Measurements from ENCODE around the gene GSE1. TPM values are rescaled to one million over a fixed set of nuclear protein-coding genes. Genes with fewer than 3 reads are reported as not detected.
A peak's percentile ranks its signal among the peaks of the same experiment; 100 is the strongest.

The GSE1 gene
- 10 to 100 TPM; 54.5 to 89.1 (median 68.1) TPM for polyA plus RNA-seq (ENCODE audit: insufficient read length in 4 of 4)

DNA sequence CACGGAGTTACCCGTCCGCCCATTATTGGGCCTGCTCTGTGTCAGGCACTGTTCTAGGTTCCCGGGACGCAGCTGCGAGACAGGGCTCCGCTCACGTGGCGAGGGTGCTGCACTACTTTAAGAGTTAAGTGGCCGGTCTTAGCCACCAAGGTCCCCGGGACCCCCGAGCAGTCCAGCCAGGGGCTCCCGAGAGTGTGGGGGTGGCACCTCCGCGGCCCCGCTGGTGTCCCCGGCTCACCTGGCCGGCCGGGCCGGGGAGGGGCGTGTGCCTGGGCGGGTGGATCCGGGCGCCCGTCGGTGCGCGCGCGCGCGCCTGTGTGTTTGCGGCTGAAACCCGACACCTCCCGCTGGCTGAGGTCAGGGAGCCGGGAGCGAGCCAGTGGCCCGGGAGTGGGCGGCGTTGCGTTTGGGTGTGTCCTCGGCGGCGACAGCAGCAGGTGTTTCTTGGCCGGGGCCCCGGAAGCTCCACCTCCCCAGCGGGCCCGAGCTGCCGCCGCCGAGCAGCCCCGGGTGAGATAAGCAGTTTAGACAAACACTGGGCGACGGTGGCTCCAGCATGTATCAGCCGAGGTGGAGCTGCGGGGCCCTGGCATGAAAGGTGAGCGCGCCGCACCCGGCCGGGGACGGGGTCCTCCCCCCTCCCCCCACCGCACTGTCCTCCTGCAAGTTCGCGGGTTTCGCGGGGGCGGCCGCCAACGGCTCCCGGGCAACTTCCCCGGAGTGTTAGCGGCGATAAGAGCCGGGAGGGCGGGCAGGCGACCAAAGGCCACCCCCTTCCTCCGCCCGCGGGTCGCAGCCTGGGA lies at the start of gene GSE1:
GSE1 (plus strand) TSS at position 522 of the 803 bp plus-strand sequence; CDS start at position 592, 70 bp downstream.
- DNase-seq (ENCODE audit: low read depth in 4 of 4, low spot score in 2 of 4) = peak in 1 of 4 donors; percentile 84

DNA sequence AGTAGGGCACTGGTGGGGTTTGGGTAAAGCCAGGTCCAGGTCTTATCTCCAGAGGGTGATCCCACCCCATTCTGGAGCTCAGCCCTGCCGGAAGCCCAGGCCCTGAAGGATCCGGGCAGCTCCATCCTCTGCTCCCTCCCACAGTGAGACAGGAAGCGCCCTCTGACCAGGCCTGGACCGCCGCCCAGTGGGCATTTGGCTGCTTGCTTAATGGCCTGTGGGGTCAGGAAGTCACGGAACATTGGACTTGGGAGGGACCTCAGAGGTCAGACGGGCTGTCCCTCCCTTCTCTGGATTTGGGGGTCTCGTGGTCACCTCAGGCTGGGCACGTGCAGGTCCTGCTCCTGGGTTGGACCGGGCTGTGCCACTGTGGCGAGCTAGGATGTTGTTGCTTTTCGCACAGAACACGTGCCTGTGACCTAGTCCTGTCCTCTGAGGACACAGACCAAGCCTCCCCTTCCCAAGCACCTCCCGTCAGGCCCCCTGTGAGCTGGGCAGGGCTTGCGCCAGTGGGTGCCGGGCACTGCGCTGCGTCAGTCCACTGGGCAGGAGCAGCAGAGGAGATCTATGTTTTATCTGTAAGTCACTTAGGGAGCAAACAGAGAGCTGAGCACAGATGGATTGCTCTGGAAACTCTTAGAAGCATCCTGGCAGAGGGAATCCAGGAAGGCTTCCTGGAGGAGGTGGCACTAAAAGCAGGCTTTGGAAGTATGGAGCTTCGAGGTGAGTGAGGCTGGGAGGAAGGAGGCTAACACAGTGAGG lies 49.4 kb upstream of the GSE1 start:
- no peak for DNase-seq (ENCODE audit: low read depth in 4 of 4, low spot score in 2 of 4)

DNA sequence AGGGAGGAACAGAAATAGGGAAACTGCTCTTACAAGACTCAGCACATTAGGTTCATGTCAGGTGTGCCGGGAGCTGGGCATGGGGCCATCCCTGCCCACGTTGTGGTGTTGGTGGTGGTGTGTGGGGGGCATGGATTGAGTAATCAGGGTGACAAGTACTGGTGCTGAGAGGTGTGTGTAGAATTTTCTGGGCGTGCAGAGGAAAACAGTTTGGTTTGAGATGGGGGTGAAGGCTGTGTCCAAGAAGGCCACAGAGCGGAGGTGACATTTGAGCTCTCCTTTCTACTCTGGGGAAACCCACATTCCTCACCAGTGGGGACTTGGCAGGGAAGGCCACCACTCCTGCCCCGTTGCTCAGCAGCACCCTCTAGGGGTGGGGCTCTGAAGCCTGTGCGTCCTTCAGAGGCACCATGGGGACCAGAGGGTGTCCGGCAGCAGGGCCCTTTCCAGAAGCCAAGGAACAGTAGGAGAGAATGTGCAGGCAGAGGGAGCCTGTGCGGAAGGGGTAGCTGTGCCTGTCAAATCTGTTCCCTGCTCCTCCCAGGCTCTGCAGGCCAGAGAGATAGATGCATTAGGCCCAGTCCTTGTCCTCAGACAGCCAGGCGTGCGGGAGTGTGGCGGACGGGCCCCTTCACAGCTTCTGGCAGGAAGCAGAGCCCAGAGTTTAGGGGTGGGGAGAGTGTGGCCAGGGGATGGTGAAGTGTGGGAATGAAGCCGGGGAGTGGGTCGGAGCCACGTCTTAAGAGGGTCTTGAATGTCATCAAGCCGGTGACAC lies 48.7 kb upstream of the GSE1 start:
- DNase-seq (ENCODE audit: low read depth in 4 of 4, low spot score in 2 of 4) = no peak

DNA sequence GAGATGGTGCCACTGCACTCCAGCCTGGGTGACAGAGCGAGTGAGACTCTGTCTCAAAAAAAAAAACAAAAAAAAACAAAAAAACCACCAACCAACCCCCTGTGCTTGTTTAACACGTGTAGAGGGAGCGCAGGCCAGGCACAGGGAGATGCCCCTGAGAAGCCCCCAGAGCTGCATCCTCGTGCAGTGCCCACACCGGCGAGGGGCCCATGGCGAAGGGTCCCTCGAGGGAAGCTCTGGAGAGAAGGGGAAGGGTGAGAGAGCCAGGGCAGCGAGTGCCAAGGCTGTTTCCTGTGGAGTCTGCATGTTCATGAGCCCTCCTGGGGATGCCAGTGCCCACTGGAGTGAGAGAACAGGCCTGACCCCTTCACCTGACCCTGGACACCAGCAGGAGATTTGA lies 47.8 kb upstream of the GSE1 start:
- no peak for DNase-seq (ENCODE audit: low read depth in 4 of 4, low spot score in 2 of 4)

DNA sequence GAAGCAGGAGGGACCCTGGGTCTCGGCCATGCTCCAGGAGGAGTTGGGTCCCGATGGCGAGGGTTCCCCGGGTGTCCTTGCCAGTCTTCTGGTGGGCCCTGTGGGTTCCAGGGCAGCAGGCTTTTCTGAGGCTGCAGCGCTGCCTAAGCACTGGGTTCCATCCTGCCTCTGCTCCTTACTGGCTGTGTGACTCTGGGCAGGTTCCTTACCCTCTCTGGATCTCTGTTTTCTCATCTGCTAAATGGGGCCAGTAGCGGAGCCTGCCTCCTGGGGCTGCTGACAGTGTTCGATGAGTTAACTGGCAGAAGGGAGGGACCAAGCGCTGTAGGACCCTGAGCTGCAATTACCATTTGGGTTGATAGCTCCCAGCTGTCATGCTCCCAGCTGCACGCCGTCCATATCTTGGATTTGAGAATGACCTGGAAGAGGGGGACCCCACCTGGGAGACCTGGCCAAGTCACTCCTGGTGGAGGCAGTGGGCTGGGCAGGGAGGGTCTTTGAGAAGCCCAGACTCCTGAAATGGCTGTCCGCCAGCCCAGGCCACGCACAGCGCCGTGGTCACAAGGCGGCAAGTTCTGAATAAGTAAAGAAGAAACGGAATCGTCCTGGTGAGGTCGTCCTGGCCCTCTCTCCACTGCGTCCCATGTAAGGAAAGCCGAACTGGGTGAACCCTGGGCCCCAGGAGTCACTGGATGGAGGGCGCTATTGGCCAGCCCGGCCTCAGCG lies 47.2 kb upstream of the GSE1 start:
- DNase-seq (ENCODE audit: low read depth in 4 of 4, low spot score in 2 of 4) = no peak

DNA sequence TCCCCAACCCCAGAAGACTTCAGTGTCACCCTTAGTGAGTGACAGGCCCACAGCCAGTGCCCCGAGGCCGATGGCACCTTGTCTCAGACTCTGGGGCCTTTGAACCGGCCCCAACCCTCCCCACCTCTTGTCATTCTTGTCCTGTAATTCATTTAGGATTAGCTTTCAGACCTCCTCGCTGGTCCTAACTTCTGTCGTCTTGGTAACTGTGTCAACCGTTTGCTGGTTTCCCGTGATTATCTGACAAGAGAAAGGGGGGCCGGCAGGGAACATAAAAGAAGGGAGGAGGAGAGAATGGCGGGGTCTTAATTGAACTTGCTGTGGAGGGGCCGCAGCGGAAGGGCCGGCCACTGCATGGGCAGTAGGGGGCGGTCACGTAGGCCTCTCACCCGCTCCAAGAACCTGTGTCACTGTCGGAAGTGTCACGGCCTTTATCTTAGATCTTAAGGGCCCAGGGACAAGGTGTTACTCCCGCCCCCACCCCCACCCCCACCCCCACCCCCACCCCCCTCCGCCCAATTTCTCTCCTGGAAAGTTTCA lies 46.5 kb upstream of the GSE1 start:
- no peak for DNase-seq (ENCODE audit: low read depth in 4 of 4, low spot score in 2 of 4)

DNA sequence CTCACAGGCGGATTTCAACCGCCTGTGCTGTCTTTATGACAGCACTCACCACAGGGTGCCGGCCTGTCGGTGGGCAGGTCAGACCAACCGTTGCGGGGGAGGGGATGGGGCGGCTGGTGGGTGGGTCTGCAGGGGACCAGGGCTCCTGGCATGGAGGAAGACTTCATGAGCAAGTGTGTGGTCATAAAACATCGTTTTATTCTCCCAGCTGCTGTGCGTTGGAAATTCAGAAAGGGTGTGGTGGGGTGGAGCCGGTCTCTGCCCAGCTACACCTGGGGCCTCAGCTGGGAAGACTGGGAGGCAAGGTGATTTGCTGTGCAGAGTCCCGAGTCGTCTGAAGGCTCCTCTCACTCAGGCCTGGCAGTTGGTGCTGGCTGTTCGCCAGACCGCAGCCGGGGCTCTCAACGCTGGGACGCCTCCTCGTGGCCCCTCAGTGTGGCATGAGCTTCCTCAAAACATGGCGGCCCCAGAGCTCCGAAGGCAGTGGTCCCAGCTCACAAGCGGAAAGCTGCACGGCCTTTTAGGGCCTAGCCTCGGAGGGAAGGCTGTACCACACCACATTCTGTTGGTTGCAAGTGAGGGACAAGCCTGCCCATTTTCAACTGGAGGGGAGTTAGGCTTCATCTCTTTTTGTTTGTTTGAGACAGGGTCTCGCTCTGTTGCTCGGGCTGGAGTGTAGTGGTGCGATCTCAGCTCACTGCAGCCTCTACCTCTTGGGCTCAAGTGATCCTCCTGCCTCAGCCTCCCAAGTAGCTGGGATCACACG lies 45.8 kb upstream of the GSE1 start:
- no peak for DNase-seq (ENCODE audit: low read depth in 4 of 4, low spot score in 2 of 4)

DNA sequence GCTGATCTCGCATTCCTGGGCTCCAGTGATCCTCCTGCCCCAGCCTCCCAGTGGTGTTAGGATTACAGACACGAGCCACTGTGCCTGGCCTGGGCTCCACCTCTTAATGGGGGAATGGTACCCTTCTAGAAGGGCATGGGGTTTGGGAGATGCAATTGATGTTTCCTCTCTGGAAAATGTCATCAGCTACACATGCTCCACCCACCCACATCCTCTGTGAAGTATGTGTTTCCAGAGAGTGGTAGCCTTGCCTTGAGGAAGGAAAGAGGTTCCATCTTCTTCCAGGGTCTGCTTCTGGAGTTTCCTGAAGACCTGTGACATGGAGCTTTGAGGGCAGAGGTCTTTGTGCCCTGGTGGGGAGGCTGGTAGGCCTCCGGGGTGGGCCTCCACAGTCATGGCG lies 45.2 kb upstream of the GSE1 start:
- DNase-seq (ENCODE audit: low read depth in 4 of 4, low spot score in 2 of 4) = no peak

DNA sequence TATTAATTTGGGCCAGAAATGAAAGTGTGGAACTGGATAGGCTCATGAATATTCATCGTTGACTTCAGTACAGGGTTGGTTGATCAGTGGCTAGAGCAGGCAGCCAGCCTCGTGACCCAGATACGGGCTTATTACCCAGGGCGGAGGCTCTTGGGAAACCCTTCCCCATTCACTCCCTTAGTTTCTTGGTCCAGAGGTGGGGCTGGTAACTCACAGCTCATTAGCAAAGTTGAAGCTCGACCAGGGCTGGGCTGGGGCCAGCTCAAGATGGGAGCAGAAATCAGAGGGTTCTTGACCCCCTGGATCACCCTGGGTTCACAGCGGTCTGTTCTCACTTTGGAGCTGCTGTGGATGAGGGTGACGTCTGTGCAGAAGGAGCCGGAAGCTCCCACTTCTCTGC lies 44.6 kb upstream of the GSE1 start:
- no peak for DNase-seq (ENCODE audit: low read depth in 4 of 4, low spot score in 2 of 4)

DNA sequence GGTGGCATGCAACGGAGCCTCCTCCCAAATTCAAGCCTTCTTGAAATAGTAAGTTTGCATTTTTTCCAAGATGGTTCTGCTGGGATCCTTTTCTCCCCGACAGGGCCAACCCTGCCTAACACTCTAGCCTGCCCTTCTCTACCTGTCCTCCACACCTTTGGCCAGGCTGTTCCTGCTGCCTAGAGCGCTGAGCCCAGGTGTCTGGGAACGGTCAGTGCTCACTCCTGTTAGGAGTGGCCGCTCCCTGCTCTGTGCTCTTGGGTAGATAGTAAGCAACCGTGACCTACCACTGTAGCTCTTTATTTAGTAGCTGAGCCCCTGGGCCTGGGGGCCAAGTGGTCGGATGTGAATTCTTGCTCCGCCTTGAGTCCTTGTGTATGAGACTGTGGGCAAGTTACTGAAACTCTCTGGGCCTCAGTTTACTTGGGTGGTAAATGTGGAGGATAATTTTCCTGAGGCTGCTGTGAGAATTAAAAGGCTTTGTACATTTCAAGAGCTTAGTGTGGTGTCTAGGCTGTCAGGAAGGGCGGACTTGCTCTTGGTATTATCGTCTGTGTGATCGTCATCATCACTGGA lies 44.0 kb upstream of the GSE1 start:
- DNase-seq (ENCODE audit: low read depth in 4 of 4, low spot score in 2 of 4) = no peak

DNA sequence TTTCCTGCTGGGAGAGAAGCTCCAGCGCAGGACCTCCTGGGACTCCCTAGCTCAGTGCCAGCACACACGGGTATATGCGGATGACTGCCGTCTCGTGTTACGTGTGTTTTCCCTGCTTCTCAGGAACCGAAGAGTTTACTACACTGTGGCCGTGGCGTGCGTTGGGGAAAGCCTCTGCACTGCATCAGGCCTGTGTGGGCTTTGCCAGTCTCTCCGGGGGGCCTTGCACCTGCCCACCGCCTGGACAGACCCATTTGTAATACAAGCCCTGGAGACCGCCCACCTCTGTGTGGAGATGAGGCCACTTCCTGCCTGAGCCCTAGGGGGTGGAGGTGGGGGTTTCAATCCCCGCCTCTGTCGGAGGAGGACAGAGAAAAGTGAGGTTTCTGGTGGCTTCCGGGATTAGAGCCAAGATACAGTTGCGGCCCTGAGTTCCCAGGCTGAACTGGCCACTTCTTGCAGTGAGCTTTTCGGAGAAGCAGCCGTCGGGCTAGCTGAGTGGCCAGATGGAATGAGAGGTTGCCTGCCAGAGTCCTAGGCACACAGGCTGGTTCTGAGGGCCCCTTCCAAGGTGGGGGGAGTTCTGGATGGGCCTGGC lies 43.4 kb upstream of the GSE1 start:
- DNase-seq (ENCODE audit: low read depth in 4 of 4, low spot score in 2 of 4) = no peak

DNA sequence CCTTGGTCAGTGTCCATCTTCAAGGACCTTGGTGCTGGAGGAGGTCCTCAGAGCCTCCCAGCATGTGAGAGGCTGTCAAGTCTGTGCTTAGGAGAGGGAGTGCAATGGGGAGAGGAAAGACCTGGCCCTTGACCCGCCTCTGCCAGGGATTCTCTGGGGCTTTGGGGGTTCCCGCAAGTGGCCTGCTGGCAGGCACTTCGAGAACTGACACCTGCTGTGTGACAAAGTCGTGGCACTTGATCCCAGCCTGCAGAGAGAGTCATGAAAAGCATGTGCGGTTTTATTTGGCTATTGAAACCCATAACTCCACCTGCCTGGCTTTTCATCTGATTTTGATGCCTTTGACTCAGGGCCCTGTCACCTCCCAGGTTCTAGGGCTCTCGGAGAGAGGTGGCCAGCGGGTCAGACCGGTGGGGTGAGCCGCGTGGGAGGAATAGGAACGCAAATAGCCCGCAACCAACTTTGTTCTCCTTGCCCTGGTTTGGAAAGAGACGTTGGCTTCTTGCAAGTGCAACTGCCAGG lies 42.8 kb upstream of the GSE1 start:
- no peak for DNase-seq (ENCODE audit: low read depth in 4 of 4, low spot score in 2 of 4)

DNA sequence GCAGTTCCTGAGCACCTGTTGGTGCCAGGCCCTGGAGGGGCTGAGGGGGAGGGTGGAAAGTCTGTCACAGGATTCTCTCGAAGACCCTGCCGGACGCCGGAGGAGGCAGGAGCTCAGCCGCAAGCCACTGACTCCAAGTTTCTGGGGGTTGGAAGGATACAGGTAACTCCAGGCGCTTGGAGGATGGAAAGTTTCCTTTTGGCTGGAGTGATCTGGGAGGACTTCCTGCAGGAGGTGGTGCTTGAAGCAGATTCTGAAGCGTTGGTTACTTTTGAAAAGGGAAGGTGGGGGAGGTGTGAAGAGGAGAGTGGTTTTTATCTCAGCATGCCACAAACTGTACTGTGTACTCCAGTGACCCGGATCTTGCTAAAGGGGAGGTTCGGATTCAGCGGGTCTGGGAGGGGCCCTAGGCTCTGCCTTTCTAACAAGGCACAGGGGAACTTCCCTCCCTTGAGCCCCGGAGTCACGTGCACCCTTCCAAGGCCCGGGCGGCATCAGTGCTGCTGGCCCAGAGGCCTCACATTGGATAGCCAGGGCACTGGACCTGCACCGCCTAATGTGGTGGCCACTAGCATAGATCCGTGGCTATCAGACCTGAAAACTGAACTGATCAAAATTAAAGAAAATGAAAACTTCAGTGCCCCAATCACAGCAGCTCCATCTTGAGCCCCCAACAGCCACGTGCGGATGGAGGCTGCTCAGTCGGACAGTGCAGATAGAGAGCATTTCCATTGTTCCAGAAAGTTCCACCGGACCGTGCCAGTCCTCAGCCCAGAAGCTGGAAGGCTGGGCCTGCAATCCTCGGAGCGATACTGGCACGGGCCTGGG lies 42.2 kb upstream of the GSE1 start:
- DNase-seq (ENCODE audit: low read depth in 4 of 4, low spot score in 2 of 4) = no peak

DNA sequence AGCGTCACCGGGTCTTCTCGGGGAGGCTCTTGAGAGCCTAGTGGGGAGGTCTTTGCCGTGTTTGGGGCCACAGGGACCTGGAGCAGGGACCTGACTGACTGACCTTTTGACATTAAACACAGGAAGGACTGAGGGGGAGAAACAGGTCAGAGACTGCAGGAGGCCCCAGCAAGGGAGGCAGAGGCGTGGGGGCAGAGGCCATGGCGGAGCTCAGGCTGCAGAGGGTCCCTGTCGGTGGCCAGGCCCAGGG lies 41.6 kb upstream of the GSE1 start:
- DNase-seq (ENCODE audit: low read depth in 4 of 4, low spot score in 2 of 4) = no peak

DNA sequence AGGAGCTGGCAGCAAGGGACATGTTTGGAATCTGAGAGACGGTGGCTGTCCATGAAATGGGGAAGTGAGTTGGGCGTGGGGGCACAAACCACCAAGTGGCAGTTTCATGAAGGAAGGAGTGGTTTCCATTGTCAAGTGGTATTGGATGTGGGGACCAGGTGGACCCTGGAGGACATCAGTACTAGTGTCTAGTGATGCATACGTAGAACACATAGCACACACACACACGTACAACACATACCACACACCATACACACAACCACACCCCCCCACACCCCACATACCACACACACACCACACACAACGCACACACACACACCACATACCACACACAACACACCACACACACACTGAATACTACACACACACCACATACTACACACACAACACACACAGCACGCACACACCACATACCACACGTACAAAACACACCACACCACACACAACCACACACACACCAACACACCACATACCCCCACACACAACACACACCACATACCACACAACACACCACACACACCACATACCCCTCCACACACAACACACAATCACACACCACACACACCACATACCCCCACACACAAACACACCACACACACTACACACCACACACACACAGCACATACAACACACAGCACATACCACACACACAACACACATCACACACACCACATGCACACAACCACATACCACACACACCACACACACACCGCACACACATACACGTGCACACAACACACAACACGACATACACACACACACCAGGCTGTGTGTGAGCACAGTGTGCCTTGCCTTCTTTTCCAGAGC lies 41.1 kb upstream of the GSE1 start:
- DNase-seq (ENCODE audit: low read depth in 4 of 4, low spot score in 2 of 4) = no peak

DNA sequence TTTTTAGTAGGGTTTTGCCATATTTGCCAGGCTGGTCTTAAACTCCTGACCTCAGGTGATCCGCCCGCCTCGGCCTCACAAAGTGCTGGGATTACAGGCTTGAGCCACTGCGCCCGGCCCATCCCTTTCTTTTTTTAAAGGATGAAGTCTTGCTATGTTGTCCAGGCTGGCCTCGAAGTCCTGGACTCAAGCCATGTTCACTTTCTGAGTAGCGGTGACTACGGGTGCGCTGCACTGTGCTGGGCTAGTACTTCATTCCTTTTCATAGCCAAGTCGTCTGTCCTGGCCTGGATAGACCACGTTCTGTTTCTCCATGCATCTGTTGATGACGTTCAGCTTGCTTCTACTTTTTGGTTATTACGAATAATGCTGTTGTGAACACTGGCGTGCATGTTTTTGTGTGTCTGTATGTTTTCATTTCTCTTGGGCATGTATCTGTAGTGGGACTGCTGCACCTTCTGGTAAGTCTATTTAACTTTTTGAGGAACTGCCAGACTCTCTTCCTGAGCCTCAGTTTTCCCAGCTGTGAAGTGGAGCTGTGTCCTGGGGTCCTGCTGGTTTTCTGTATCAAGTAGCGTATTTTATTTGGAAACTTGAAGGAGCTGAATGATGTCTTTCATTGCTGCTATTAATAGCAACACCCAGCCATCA lies 40.0 kb upstream of the GSE1 start:
- DNase-seq (ENCODE audit: low read depth in 4 of 4, low spot score in 2 of 4) = no peak

All from left renal cortex interstitium (tissue), 4 donors.